PFSK-1 (cell line): ENCODE measurements around the gene ACOT7. TPM values are rescaled to one million over a fixed set of nuclear protein-coding genes. Genes with fewer than 3 reads are reported as not detected.

ENCODE experiments used
- FOXP2 ChIP-seq: optimal IDR thresholded peaks from 2 replicates; pipeline ENCODE3; 2011; ENCODE audit warnings: borderline replicate concordance, control low read depth, inconsistent platforms; ENCODE audit not compliant: insufficient read depth; ENCODE audit errors: extremely low read length, extremely low read depth
- POLR2AphosphoS5 ChIP-seq: IDR thresholded peaks from 2 replicates; pipeline ENCODE4 v1.6.1; 2012; ENCODE audit warnings: low read depth, mild to moderate bottlenecking, control low read depth, low read length, moderate library complexity
- SIN3A ChIP-seq: IDR thresholded peaks from 2 replicates; pipeline ENCODE4 v1.6.1; 2012; ENCODE audit warnings: mild to moderate bottlenecking, low read length, moderate library complexity, borderline replicate concordance; ENCODE audit not compliant: insufficient read depth
- TAF1 ChIP-seq: IDR thresholded peaks from 2 replicates; pipeline ENCODE4 v1.6.1; 2012; ENCODE audit warnings: low read length, control low read depth, borderline replicate concordance; ENCODE audit not compliant: insufficient read depth
- polyA plus RNA-seq: library from polyadenylated mRNA; unstranded; fragments of >200 nt; gene quantifications from one replicate; pipeline ENCODE4 v1.2.1, GENCODE V29; 2012; ENCODE audit warnings: low read depth, missing spikeins; ENCODE audit not compliant: insufficient read length
- TF ChIP-seq, protein P1 (sequence below), 2 experiments: IDR thresholded peaks; 2 replicates each; pipeline versions ENCODE4 v1.6.1 to v1.8.0; 2011 to 2012; ENCODE audit warnings: low read depth in 2 of 2, low read length in 2 of 2, control low read depth in 1 of 2, inconsistent platforms in 1 of 2, mild to moderate bottlenecking in 1 of 2, moderate library complexity in 1 of 2; ENCODE audit not compliant: insufficient read depth in 1 of 2

ACOT7 gene, protein sequence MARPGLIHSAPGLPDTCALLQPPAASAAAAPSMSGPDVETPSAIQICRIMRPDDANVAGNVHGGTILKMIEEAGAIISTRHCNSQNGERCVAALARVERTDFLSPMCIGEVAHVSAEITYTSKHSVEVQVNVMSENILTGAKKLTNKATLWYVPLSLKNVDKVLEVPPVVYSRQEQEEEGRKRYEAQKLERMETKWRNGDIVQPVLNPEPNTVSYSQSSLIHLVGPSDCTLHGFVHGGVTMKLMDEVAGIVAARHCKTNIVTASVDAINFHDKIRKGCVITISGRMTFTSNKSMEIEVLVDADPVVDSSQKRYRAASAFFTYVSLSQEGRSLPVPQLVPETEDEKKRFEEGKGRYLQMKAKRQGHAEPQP
- 260 TPM for polyA plus RNA-seq

DNA sequence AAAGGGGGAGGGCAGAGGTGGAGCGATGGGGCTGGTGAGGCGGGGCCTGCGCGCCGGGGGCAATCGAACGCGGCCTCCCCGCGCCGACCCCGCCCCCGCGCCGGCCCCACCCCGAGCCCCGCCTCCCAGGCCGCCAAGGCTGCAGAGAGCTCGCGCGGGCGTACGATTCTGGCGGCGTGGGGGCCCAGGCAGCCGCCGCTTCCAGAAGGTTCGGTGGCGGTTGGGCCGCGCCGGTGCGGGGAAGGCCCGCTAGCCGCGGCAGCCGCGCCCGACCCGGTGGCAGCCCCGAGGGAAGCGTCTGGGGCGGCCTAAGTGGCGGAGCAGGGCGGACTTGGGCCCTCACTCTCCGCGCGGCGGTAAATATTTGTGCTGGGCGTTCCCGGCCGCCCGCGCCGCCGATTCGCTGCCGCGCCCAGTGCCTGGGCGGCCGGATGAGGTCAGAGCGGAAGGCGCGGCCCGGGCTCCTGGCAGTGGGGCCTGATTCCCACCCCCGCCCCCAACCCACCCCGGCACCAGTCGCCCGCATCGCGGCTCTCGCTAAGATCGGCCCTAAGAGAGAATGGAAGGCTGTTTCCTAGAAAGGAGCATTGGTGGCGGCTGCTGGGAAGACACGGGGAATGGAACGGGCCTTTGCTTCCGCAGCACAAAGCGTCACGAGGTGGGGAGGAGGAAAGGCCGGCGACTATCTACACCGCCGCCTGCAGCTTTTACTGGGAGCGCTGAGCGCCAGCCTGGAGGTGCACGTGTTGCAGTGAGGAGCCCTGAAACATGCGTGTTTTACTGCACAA, at the start of gene ACOT7:
Gene ACOT7 (minus strand): TSS at position 368 of the 788 bp plus-strand sequence. CDS start 368 bp downstream, outside the sequence.
- TF ChIP-seq FOXP2 = peak; percentile 56
- peak; percentile 63; the same call in 1 of the 2 replicates for TF ChIP-seq POLR2AphosphoS5
- TF ChIP-seq TAF1 = peak; percentile 66; the same call in 1 of the 2 replicates
- TF ChIP-seq, protein P1, sequence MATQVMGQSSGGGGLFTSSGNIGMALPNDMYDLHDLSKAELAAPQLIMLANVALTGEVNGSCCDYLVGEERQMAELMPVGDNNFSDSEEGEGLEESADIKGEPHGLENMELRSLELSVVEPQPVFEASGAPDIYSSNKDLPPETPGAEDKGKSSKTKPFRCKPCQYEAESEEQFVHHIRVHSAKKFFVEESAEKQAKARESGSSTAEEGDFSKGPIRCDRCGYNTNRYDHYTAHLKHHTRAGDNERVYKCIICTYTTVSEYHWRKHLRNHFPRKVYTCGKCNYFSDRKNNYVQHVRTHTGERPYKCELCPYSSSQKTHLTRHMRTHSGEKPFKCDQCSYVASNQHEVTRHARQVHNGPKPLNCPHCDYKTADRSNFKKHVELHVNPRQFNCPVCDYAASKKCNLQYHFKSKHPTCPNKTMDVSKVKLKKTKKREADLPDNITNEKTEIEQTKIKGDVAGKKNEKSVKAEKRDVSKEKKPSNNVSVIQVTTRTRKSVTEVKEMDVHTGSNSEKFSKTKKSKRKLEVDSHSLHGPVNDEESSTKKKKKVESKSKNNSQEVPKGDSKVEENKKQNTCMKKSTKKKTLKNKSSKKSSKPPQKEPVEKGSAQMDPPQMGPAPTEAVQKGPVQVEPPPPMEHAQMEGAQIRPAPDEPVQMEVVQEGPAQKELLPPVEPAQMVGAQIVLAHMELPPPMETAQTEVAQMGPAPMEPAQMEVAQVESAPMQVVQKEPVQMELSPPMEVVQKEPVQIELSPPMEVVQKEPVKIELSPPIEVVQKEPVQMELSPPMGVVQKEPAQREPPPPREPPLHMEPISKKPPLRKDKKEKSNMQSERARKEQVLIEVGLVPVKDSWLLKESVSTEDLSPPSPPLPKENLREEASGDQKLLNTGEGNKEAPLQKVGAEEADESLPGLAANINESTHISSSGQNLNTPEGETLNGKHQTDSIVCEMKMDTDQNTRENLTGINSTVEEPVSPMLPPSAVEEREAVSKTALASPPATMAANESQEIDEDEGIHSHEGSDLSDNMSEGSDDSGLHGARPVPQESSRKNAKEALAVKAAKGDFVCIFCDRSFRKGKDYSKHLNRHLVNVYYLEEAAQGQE (IDR thresholded peaks at IDR 0.05; ENCODE audit: insufficient read depth in 1 of 2, low read depth in 2 of 2, low read length in 2 of 2) = no peak
- TF ChIP-seq SIN3A = no peak; the same call in 1 of the 2 replicates

DNA sequence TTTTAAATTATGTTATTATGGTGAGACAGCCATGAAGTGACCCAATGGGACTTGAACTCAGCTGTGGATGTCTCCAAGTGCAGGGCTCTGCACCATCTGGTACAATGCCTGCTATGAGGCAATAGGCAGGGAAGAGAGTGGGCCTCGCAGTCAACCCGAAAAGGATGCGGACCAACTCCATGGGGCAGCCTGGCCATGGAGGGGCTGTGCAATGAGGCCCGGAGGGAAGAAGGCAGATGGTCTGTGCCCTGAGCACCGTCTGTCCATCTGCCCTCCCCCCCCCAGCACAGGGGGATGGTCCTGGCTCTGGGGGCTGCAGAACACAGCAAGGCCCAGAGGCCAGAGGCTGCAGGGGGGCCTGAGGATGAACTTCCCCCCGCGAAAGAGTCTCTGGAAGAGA, 48.0 kb upstream of the ACOT7 start:
- no peak for TF ChIP-seq FOXP2
- no peak for TF ChIP-seq POLR2AphosphoS5
- TF ChIP-seq TAF1 = no peak
- TF ChIP-seq, protein P1 (IDR thresholded peaks at IDR 0.05; ENCODE audit: insufficient read depth in 1 of 2, low read depth in 2 of 2, low read length in 2 of 2) = no peak
- no peak for TF ChIP-seq SIN3A

DNA sequence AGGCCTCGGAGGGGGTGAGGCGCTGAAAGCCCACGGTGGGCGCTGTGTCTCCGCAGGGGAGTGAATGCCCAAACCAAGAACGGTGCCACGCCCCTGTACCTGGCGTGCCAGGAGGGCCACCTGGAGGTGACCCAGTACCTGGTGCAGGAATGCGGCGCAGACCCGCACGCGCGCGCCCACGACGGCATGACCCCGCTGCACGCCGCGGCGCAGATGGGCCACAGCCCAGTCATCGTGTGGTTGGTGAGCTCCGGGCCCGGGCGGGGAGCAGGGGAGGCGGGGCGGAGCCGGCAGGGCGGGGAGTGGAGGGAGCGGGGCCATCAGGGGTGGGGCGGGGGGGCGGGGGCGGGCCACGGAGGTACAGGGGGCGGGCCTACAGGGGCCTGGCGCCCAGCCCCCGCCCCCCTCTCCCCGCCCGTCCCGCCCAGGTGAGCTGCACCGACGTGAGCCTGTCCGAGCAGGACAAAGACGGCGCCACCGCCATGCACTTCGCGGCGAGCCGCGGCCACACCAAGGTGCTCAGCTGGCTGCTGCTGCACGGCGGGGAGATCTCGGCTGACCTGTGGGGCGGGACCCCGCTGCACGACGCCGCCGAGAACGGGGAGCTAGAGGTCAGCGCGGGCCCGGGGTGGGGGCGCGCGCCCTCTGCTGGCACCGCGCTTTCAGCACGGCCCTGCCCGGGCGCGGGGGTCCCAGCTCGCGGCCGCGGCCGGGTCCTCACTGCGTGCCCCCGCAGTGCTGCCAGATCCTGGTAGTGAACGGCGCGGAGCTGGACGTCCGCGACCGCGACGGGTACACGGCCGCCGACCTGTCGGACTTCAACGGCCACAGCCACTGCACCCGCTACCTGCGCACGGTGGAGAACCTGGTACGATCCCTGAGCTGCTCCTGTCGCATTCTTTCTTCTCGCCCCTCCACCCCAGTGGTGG, 46.9 kb upstream of the ACOT7 start:
- TF ChIP-seq SIN3A (no peak), POLR2AphosphoS5 (no peak), FOXP2 (no peak), TAF1 (no peak)
- TF ChIP-seq, protein P1 (IDR thresholded peaks at IDR 0.05; ENCODE audit: insufficient read depth in 1 of 2, low read depth in 2 of 2, low read length in 2 of 2) = no peak

- no peak for TF ChIP-seq FOXP2
- no peak for TF ChIP-seq SIN3A
- TF ChIP-seq, protein P1 (IDR thresholded peaks at IDR 0.05; ENCODE audit: insufficient read depth in 1 of 2, low read depth in 2 of 2, low read length in 2 of 2) = no peak
- TF ChIP-seq POLR2AphosphoS5 = no peak
- no peak for TF ChIP-seq TAF1
These were observed 44.5 kb upstream of the ACOT7 start for GRCh38 chr1:6438047-6438525.
